Measurements from ENCODE around the gene EZH1.
"Not testable (repeated sequence)": the region's sequence is repeated elsewhere in the genome, so short reads cannot be mapped to it uniquely, and the experiment has no call there.

EZH1 gene

GRCh38 chr17:42670789-42671657 lies 73.8 kb downstream of the EZH1 start:
- no peak for DNase-seq (ENCODE audit: low read depth in 2 of 2, low spot score in 1 of 2)

DNA sequence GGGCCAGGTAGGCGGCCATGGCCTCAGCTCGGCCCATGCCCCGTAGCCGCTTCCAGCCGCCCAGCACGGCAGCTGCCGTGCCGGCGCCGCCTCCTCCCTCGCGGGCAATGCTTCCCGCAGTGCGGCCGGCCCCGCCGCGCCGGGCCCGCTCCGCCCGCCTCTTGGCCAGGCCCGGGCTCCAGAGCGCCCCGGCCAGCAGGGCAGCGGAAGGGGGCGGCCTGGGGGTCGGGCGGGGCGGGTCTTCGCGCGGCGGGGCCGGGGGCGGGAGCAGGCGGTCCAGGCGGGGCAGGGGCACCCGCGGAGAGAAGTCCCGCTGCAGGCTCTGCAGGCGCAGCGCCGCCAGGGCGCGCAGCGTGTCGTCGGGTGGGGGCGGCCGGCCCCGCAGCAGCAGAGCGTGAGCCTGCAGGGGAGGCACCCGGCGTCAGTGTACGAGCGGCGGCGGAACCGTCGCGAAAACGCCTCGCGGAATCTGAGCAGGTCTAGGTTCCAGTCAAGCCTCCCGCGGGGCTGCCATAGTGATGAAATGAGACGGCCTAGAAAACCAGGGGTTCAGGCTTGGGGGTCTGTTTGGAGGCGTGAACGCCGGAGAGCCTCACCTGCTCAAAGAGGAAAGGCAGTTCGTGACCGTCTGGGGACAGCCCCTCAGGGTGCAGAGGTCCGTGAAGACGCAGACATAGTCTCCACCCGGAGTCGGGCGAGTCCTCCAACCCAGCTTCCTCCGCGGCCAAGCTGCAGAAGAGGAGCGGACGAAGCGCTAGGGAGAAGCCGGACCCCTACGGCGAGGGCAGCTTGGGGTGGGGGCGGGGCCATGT lies 74.7 kb downstream of the EZH1 start:
- DNase-seq (ENCODE audit: low read depth in 2 of 2, low spot score in 1 of 2) = no peak

DNA sequence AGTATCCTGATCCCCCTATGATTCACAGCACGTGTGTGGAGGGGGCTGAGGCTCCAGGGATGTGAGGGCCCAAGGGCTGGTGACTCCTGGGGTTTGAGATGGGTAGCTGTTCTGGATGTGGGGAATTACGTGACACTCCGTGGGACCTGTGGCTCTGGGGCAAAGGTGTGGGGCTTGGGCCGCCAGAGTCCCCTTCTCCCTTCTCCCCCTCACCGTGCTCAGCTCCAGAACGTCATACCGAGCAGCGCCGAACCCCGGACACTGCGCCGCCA lies 75.2 kb downstream of the EZH1 start:
- DNase-seq (ENCODE audit: low read depth in 2 of 2, low spot score in 1 of 2) = no peak

DNA sequence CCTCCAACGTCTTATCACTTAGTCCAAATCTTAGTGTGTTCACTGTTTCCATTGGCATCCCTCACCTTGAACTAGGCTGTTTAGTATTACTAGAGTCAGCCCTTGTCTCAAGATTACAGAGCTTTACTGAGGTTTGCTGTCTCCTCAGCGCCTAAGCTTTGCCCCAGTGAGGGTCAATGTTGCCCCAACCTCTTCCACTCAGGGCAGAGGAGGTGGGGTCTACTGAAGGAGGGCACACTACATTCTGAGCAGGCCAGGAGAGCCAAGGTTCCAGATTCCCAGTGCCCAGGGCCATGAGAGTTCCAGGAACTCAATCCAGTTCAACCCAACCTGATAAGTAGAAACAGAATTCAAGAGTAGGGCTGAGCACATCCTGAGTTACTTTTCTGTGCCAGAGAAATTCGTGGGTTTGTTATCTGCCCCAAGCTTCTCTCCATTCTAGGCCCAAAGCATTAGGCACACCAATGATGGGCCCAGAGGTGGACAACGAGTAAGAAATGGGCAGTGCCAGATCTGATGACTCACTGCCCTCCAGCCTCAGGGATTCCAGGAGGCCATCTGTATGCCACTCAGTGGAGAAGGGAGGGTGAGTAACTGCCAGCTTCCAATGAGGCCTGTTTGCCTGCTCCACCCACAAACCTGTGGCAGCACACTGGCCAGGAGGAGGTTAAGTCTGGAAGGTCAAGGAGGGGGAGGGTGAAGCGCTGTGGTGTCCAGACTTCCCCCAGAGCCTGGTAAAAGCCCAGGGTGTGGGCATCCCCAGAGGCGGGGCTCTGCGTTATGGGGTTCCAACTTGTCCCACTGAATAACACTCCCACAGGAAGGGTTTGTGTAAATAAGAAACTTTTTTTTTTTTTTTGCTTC lies 77.5 kb downstream of the EZH1 start:
- no peak for DNase-seq (ENCODE audit: low read depth in 2 of 2, low spot score in 1 of 2)

DNA sequence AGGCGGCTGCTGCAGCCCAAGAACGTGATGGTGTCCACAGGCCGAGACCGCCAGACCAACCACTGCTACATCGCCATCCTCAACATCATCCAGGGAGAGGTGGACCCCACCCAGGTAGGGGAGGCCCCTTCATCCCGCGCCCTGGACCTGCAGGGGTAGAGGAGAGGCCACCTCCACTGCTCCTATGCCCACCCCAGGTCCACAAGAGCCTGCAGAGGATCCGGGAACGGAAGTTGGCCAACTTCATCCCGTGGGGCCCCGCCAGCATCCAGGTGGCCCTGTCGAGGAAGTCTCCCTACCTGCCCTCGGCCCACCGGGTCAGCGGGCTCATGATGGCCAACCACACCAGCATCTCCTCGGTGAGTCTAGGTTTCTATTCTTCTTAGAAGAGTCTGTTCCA lies 78.7 kb downstream of the EZH1 start:
- not testable (repeated sequence) for DNase-seq (ENCODE audit: low read depth in 2 of 2, low spot score in 1 of 2)

DNA sequence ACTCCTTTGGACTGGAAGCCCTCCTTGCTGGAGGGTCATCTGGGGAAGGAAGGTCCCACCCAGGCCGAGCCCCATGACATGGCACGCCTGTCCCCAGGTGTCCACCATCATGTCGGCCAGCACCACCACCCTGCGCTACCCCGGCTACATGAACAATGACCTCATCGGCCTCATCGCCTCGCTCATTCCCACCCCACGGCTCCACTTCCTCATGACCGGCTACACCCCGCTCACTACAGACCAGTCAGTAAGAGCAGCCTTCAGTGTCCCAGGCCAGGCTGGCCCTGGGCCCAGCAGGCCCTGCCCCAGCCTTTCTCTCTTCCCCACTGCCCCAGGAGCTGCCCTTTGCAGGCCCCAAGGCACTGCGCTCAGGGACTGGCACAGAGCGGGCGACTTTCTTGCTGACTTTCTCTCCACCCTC lies 79.2 kb downstream of the EZH1 start:
- no peak for DNase-seq (ENCODE audit: low read depth in 2 of 2, low spot score in 1 of 2)

GRCh38 chr17:42660692-42661345 lies 84.0 kb downstream of the EZH1 start:
- no peak for DNase-seq (ENCODE audit: low read depth in 2 of 2, low spot score in 1 of 2)

DNA sequence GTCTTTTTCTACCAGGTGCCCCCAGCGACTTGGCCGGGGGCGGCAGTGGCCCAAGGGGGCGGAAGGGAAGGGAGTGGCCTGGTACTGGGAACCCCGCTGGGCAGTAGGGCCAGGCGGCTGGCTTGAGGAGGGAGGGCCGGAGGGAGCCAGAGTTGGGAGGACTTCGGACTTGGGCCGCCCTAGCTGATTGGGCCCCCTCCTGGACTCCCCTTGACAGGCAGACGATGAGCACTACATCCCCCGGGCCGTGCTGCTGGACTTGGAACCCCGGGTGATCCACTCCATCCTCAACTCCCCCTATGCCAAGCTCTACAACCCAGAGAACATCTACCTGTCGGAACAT lies 84.9 kb downstream of the EZH1 start:
- not testable (repeated sequence) for DNase-seq (ENCODE audit: low read depth in 2 of 2, low spot score in 1 of 2)

DNA sequence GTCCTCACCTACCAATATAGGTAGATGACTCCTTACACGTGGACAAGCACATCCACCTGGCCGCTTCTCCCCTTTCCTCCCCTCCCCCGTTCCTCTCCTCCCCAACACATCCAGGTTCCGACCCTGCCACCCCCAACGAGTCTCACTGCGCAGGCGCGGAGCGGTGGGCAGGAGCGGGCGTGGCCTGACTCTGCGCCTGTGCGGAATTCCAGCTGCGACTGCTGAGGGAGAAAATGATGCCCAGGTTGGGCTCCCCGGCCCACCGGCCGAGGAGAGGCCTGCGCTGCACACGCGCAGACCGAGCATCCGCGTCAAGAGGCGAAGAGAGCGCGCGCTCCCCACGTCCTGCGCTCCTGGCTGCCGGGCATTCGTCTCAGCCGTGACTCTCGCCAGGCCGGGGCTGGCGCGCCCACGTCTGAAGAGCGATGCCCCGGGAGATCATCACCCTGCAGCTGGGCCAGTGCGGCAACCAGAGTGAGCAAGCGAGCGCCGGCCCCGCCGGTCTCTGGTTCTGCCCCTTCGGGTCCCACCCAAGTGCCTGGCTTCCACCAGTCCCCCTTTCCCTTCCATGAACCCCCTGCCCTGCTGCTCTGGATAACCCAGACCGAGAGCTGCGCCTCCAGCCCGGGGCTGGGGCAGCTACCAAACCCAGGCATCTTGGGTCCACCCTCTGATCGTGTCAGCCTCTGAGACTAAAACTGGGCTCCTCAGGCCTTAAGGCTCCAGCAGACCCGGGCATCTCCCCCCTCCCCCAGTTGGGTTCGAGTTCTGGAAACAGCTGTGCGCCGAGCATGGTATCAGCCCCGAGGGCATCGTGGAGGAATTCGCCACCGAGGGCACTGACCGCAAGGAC lies 85.5 kb downstream of the EZH1 start, which contains the start of gene TUBG2:
Gene TUBG2 (plus strand): TSS at position 206 of the 853 bp plus-strand sequence. CDS start 220 bp downstream, at position 426.
- peak in 1 of 2 donors; percentile 61 for DNase-seq (ENCODE audit: low read depth in 2 of 2, low spot score in 1 of 2)

DNA sequence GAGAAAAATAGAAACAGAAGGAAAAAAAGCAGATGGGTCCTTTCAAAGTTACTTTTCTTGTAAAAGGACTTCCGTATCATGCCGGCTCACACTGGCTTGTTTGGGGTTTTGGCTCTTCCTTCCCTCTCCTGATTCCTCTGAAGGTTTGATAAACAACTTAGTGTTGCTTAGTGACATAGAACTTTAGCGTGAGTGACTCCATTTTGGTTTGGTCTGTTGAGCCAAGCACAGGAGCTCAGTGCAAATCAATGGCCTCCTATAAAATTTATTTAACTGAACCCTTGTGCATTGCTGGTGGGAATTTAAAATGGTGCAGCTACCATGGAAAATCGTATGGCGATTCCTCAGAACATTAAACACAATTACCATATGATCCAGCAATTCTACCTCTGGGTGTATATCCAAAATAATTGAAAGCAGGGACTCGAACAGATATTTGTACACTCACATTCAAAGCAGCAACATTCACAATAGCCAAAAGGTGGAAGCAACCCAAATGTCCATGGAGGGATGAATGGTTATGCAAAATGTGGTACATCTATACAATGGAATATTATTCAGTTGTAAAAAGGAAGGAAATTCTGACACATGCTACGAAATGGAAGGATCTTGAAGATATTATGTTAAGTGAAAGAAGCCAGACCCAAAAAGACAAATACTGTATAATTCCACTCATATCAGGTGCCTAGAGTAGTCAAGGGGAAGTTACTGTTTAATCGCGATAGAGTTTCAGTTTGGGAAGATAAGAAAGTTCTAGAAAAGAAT lies 86.8 kb downstream of the EZH1 start:
- no peak for DNase-seq (ENCODE audit: low read depth in 2 of 2, low spot score in 1 of 2)

DNA sequence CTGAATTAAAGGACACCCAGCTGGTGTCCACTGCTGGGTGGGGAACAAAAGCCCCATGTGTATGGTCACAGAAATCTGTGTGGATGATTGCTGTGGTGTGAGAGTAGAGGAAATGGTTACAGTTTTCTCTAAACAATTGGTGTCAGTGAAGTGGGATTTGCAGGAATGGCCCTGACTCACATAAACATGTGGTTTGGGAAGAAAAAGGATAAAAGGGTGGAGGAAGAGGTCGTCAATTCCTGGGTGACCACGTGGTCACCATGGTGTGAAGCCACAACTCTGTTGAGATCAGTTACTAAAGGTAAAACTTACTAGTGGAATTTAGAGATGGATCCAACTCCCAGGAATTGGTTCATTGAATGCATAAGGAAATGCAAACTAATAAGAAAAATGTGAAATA lies 89.3 kb downstream of the EZH1 start:
- DNase-seq (ENCODE audit: low read depth in 2 of 2, low spot score in 1 of 2) = no peak

- no peak for DNase-seq (ENCODE audit: low read depth in 2 of 2, low spot score in 1 of 2)
Measured at GRCh38 chr17:42653179-42654124, 91.4 kb downstream of the EZH1 start.

DNA sequence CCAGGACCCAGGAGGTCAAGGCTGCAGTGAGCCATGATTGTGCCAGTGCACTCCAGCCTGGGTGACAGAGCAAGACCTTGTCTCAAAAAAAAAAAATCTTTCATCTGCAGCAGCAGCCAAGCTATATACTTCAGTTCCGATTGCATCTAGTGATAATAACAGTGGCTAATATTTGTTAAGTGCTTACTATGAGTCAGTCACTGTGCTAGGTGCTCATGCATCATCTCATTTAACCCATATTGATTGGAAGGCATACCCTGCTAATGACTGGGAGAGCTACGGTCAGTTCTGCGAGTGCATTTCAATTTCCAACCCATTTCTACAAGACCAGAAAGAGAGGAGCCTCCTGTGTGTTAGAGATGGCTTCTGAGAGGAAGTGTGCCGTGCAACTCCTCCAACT lies 93.4 kb downstream of the EZH1 start:
- DNase-seq (ENCODE audit: low read depth in 2 of 2, low spot score in 1 of 2) = no peak
